CD14-positive monocyte (primary cell): Measurements from ENCODE around the gene ROR1. TPM values are rescaled to one million over a fixed set of nuclear protein-coding genes. Genes with fewer than 3 reads are reported as not detected.

Experiments used
- DNase-seq, 3 donors: peaks; one replicate each; pipeline ENCODE4 v3.0.0-alpha.2; 2011 to 2022
- H2AFZ ChIP-seq: 2 replicates; pipeline ENCODE4 v1.6.0; 2012; ENCODE audit warnings: mild to moderate bottlenecking, low read depth, low read length, inconsistent platforms; ENCODE audit not compliant: insufficient read depth, poor library complexity, severe bottlenecking
- H3K27ac ChIP-seq, 2 donors: 1 replicate in 1 of 2; 2 replicates in 1 of 2; pipeline ENCODE4 v1.5.1; 2012 to 2013; ENCODE audit warnings: low read length in 2 of 2, control low read depth in 1 of 2, inconsistent platforms in 1 of 2, low read depth in 1 of 2, mild to moderate bottlenecking in 1 of 2
- H3K27me3 ChIP-seq, 2 donors: one replicate each; pipeline versions ENCODE4 v1.6.0 to v1.6.1; 2011 to 2013; ENCODE audit warnings: low read length in 2 of 2; ENCODE audit not compliant: control insufficient read depth in 2 of 2, insufficient read depth in 2 of 2
- H3K36me3 ChIP-seq, 2 donors: replicated peaks in 1 of 2; 1 replicate in 1 of 2; 2 replicates in 1 of 2; pipeline versions ENCODE4 v1.5.1 to v1.6.1; 2012 to 2013; ENCODE audit warnings: low read length in 2 of 2, control low read depth in 1 of 2, inconsistent platforms in 1 of 2, mild to moderate bottlenecking in 1 of 2; ENCODE audit not compliant: insufficient read depth in 2 of 2, control insufficient read depth in 1 of 2
- H3K4me1 ChIP-seq, 2 donors: 1 replicate in 1 of 2; 2 replicates in 1 of 2; pipeline versions ENCODE4 v1.5.1 to v1.6.1; 2012 to 2013; ENCODE audit warnings: low read length in 2 of 2, control low read depth in 1 of 2, inconsistent platforms in 1 of 2, mild to moderate bottlenecking in 1 of 2, moderate library complexity in 1 of 2; ENCODE audit not compliant: insufficient read depth in 2 of 2, control insufficient read depth in 1 of 2
- H3K4me2 ChIP-seq: replicated peaks from 2 replicates; pipeline ENCODE3; 2012; ENCODE audit warnings: low read length, moderate library complexity, mild to moderate bottlenecking; ENCODE audit not compliant: poor library complexity, severe bottlenecking; ENCODE audit errors: extremely low read depth
- H3K4me3 ChIP-seq, 3 experiments: fragments of 200-600 bp in 1 of 3; sonication (generic) in 1 of 3; replicated peaks in 1 of 3; 1 replicate in 2 of 3; 2 replicates in 1 of 3; pipeline ENCODE4 v1.5.1; 2011 to 2013; ENCODE audit warnings: low read length in 3 of 3, mild to moderate bottlenecking in 3 of 3, control low read depth in 2 of 3, low read depth in 2 of 3, inconsistent platforms in 1 of 3, moderate library complexity in 1 of 3
- H3K79me2 ChIP-seq: 2 replicates; pipeline ENCODE4 v1.6.0; 2012; ENCODE audit warnings: mild to moderate bottlenecking, control low read depth, inconsistent platforms, low read length, moderate library complexity; ENCODE audit not compliant: insufficient read depth
- H3K9ac ChIP-seq: 2 replicates; pipeline ENCODE4 v1.6.0; 2017; ENCODE audit warnings: low read length, mild to moderate bottlenecking; ENCODE audit not compliant: insufficient read depth, poor library complexity, severe bottlenecking
- H3K9me3 ChIP-seq, 2 donors: replicated peaks in 1 of 2; 1 replicate in 1 of 2; 2 replicates in 1 of 2; pipeline versions ENCODE4 v1.5.1 to v1.6.1; 2012 to 2013; ENCODE audit warnings: low read length in 2 of 2, control low read depth in 1 of 2; ENCODE audit not compliant: control insufficient read depth in 1 of 2, insufficient read depth in 1 of 2
- H4K20me1 ChIP-seq: 2 replicates; pipeline ENCODE4 v1.6.0; 2012; ENCODE audit warnings: mild to moderate bottlenecking, low read length, control low read depth, moderate library complexity; ENCODE audit not compliant: insufficient read depth
- H3K27ac Mint-ChIP-seq, 7 donors: one replicate each; pipeline ENCODE4 v1.8.0; 2020; ENCODE audit warnings: mild to moderate bottlenecking in 7 of 7, mixed read lengths in 7 of 7, moderate library complexity in 6 of 7, inconsistent platforms in 2 of 7
- H3K27me3 Mint-ChIP-seq, 3 donors: one replicate each; pipeline ENCODE4 v1.8.0; 2021 to 2022; ENCODE audit warnings: low read depth in 3 of 3, mild to moderate bottlenecking in 3 of 3, mixed read lengths in 3 of 3, moderate library complexity in 3 of 3, inconsistent platforms in 1 of 3
- H3K36me3 Mint-ChIP-seq, 2 donors: one replicate each; pipeline ENCODE4 v1.8.0; 2020; ENCODE audit warnings: mixed read lengths in 2 of 2, inconsistent platforms in 1 of 2, mild to moderate bottlenecking in 1 of 2
- H3K4me1 Mint-ChIP-seq: one replicate; pipeline ENCODE4 v1.8.0; 2020; ENCODE audit warnings: mild to moderate bottlenecking, mixed read lengths
- H3K4me3 Mint-ChIP-seq, 2 donors: one replicate each; pipeline ENCODE4 v1.8.0; 2020; ENCODE audit warnings: mild to moderate bottlenecking in 2 of 2, mixed read lengths in 2 of 2, moderate library complexity in 1 of 2
- H3K9me3 Mint-ChIP-seq, 7 donors: one replicate each; pipeline ENCODE4 v1.8.0; 2020 to 2022; ENCODE audit warnings: mixed read lengths in 7 of 7, mild to moderate bottlenecking in 6 of 7, moderate library complexity in 6 of 7, inconsistent platforms in 2 of 7
- WGBS: methylation state at CpG from one replicate; pipeline ENCODE4 v1.1.5; 2013; ENCODE audit warnings: missing lambda C conversion rate; ENCODE audit not compliant: insufficient coverage; 5-methylcytosine and 5-hydroxymethylcytosine counted together
- intact Hi-C, 2 donors: fragments of 100-400 bp; cut with micrococcal nuclease; formaldehyde crosslinking; loops; one replicate each; pipeline versions ENCODE4 v1.15.0 to v1.15.1; 2023
- polyA plus RNA-seq, 3 donors: library from polyadenylated mRNA; depleted of rRNA in 1 of 3; unstranded in 2 of 3; stranded (reverse) in 1 of 3; fragments of 300-500 nt in 2 of 3; fragments of >200 nt in 1 of 3; fragmentation: Illumina TruSeq in 2 of 3; gene quantifications; 1 replicate in 2 of 3; 2 replicates in 1 of 3; pipeline ENCODE4 v1.2.3, GENCODE V29; 2012 to 2021
- TF ChIP-seq, protein P1 (sequence below): fragments of 200-600 bp; IDR thresholded peaks from one replicate; pipeline ENCODE4 v1.8.0; 2022; ENCODE audit warnings: antibody characterized with exemption, mild to moderate bottlenecking

ROR1 gene
- polyA plus RNA-seq, 3 donors: not detected

GRCh38 chr1:63969441-63969901 is 195.7 kb downstream of the ROR1 start:
- Mint-ChIP-seq H3K27ac (peak overlapping the region in 1 of 7 donors; percentile 11), H3K36me3 (no peaks in the 10 kb centered on the region), H3K27me3 (peaks cover 0 to 9% (median 2%) of the 10 kb centered on the region in 3 donors), H3K4me3 (no peak overlapping the region), H3K4me1 (no peaks in the 10 kb centered on the region), H3K9me3 (peaks cover 0 to 5% (median 2%) of the 10 kb centered on the region in 7 donors)
- Histone ChIP-seq H3K9me3 (no peaks in the 10 kb centered on the region), H2AFZ (no peak overlapping the region), H3K36me3 (no peaks in the 10 kb centered on the region), H3K79me2 (no peaks in the 10 kb centered on the region), H4K20me1 (no peaks in the 10 kb centered on the region), H3K27me3 (no peaks in the 10 kb centered on the region), H3K4me1 (no peaks in the 10 kb centered on the region), H3K4me2 (no peak overlapping the region), H3K4me3 (no peak overlapping the region), H3K9ac (no peak overlapping the region), H3K27ac (no peak overlapping the region)
- DNase-seq: no peak
- WGBS: 93% methylated on average over 4 of the region's 4 CpGs
- intact Hi-C loops: no loop called here
- TF ChIP-seq, protein P1, sequence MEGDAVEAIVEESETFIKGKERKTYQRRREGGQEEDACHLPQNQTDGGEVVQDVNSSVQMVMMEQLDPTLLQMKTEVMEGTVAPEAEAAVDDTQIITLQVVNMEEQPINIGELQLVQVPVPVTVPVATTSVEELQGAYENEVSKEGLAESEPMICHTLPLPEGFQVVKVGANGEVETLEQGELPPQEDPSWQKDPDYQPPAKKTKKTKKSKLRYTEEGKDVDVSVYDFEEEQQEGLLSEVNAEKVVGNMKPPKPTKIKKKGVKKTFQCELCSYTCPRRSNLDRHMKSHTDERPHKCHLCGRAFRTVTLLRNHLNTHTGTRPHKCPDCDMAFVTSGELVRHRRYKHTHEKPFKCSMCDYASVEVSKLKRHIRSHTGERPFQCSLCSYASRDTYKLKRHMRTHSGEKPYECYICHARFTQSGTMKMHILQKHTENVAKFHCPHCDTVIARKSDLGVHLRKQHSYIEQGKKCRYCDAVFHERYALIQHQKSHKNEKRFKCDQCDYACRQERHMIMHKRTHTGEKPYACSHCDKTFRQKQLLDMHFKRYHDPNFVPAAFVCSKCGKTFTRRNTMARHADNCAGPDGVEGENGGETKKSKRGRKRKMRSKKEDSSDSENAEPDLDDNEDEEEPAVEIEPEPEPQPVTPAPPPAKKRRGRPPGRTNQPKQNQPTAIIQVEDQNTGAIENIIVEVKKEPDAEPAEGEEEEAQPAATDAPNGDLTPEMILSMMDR: no peak

- Mint-ChIP-seq H3K27me3 (peaks cover 0 to 3% (median 2%) of the 10 kb centered on the region in 3 donors), H3K9me3 (peaks cover 0 to 5% (median 2%) of the 10 kb centered on the region in 7 donors), H3K4me1 (no peaks in the 10 kb centered on the region), H3K36me3 (no peaks in the 10 kb centered on the region), H3K4me3 (no peak overlapping the region), H3K27ac (no peak overlapping the region)
- Histone ChIP-seq H3K27me3 (no peaks in the 10 kb centered on the region), H3K36me3 (no peaks in the 10 kb centered on the region), H3K4me2 (no peak overlapping the region), H3K9ac (no peak overlapping the region), H4K20me1 (no peaks in the 10 kb centered on the region), H3K9me3 (no peaks in the 10 kb centered on the region), H3K79me2 (no peaks in the 10 kb centered on the region), H3K27ac (no peak overlapping the region), H3K4me1 (no peaks in the 10 kb centered on the region), H2AFZ (no peak overlapping the region), H3K4me3 (no peak overlapping the region)
- 100% methylated on average over 2 of the region's 3 CpGs for WGBS
- intact Hi-C loops: no loop called here
- DNase-seq: no peak
- TF ChIP-seq, protein P1: no peak
These were observed 197.7 kb downstream of the ROR1 start for GRCh38 chr1:63971557-63971956.
